ENCODE measurements around the gene ABHD6.

ABHD6 gene

DNA sequence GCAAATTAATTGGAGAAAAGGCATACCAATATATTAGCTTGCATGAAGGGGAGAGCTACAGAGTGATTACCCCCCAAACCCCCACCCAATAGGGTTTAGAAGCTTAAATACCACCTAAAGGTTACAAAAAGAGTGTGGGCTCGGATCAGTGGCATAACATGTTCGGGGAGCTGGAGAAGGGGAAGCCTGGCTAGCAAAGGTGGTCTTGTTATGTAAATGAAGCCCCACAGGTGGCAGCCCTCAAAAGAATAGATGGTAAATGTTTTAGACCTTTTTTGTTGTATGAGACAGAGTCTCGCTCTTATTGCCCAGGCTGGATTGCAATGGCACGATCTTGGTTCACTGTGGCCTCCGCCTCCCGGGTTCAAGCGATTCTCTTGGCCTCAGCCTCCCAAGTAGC, 84.2 kb downstream of the ABHD6 start:
- Histone ChIP-seq H3F3A (ENCODE audit: control insufficient read depth, insufficient read depth) (peaks cover 15% of the 10 kb centered on the region), H3K36me3 (ENCODE audit: control insufficient read depth, low read length) (peaks cover 41% of the 10 kb centered on the region), H4K20me1 (ENCODE audit: control insufficient read depth, insufficient read depth, low read depth, low read length) (no peaks in the 10 kb centered on the region), H3K4me1 (ENCODE audit: control insufficient read depth, low read length) (peaks cover 38% of the 10 kb centered on the region), H3K27me3 (ENCODE audit: control insufficient read depth, low read length) (no peaks in the 10 kb centered on the region), H3K27ac (ENCODE audit: low read depth, low read length) (no peak overlapping the region), H3K79me2 (ENCODE audit: control insufficient read depth, low read length) (peaks cover 26% of the 10 kb centered on the region), H3K4me2 (ENCODE audit: low read length) (no peak overlapping the region), H3K4me3 (ENCODE audit: low read length) (no peak overlapping the region), H3K9me3 (ENCODE audit: control insufficient read depth, insufficient read depth, low read length) (no peaks in the 10 kb centered on the region), H3K9me2 (replicated peaks; ENCODE audit: control insufficient read depth, low read length) (no peaks in the 10 kb centered on the region)
- TF ChIP-seq, protein P1, sequence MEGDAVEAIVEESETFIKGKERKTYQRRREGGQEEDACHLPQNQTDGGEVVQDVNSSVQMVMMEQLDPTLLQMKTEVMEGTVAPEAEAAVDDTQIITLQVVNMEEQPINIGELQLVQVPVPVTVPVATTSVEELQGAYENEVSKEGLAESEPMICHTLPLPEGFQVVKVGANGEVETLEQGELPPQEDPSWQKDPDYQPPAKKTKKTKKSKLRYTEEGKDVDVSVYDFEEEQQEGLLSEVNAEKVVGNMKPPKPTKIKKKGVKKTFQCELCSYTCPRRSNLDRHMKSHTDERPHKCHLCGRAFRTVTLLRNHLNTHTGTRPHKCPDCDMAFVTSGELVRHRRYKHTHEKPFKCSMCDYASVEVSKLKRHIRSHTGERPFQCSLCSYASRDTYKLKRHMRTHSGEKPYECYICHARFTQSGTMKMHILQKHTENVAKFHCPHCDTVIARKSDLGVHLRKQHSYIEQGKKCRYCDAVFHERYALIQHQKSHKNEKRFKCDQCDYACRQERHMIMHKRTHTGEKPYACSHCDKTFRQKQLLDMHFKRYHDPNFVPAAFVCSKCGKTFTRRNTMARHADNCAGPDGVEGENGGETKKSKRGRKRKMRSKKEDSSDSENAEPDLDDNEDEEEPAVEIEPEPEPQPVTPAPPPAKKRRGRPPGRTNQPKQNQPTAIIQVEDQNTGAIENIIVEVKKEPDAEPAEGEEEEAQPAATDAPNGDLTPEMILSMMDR (IDR thresholded peaks at IDR 0.05; ENCODE audit: low read depth, low read length, poor library complexity, severe bottlenecking), result no peak
- no peak for TF ChIP-seq EZH2phosphoT487 (IDR thresholded peaks at IDR 0.05; ENCODE audit: borderline replicate concordance, low read length)

DNA sequence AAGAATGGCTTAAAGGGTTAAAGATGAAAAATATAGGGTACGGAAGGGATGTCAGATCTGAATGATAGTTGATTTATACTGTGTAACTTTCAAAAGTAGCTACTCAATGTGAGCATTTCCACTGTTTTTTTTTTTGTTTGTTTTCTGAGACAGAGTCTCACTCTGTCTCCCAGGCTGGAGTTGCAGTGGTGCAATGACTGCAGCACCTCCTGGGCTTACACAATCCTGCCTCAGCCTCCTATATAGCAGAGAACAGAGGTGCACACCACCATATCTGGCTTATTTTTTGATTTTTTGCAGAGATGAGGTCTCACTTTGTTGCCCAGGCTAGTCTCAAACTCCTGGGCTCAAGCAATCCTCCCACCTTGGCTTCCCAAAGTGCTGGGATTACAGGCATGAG, 85.2 kb downstream of the ABHD6 start:
- Histone ChIP-seq H3K4me2 (ENCODE audit: low read length) (no peak overlapping the region), H3K4me3 (ENCODE audit: low read length) (no peak overlapping the region), H3K9me3 (ENCODE audit: control insufficient read depth, insufficient read depth, low read length) (no peaks in the 10 kb centered on the region), H3K27me3 (ENCODE audit: control insufficient read depth, low read length) (no peaks in the 10 kb centered on the region), H3F3A (ENCODE audit: control insufficient read depth, insufficient read depth) (peaks cover 15% of the 10 kb centered on the region), H3K36me3 (ENCODE audit: control insufficient read depth, low read length) (peaks cover 31% of the 10 kb centered on the region), H3K27ac (ENCODE audit: low read depth, low read length) (no peak overlapping the region), H3K9me2 (replicated peaks; ENCODE audit: control insufficient read depth, low read length) (no peaks in the 10 kb centered on the region), H3K79me2 (ENCODE audit: control insufficient read depth, low read length) (peaks cover 20% of the 10 kb centered on the region), H3K4me1 (ENCODE audit: control insufficient read depth, low read length) (peaks cover 38% of the 10 kb centered on the region), H4K20me1 (ENCODE audit: control insufficient read depth, insufficient read depth, low read depth, low read length) (no peaks in the 10 kb centered on the region)
- TF ChIP-seq, protein P1 (IDR thresholded peaks at IDR 0.05; ENCODE audit: low read depth, low read length, poor library complexity, severe bottlenecking), result no peak
- TF ChIP-seq EZH2phosphoT487 (IDR thresholded peaks at IDR 0.05; ENCODE audit: borderline replicate concordance, low read length), result no peak

GRCh38 chr3:58323529-58324390, 86.2 kb downstream of the ABHD6 start:
- H3K27ac ChIP-seq (ENCODE audit: low read depth, low read length), result no peak overlapping the region

More at GRCh38 chr3:58323529-58324390, 86.2 kb downstream of the ABHD6 start:
- no peak for TF ChIP-seq EZH2phosphoT487 (IDR thresholded peaks at IDR 0.05; ENCODE audit: borderline replicate concordance, low read length)
- TF ChIP-seq, protein P1 (IDR thresholded peaks at IDR 0.05; ENCODE audit: low read depth, low read length, poor library complexity, severe bottlenecking), result no peak
- H3K4me2 ChIP-seq (ENCODE audit: low read length), result no peak overlapping the region
- H3K9me2 ChIP-seq (replicated peaks; ENCODE audit: control insufficient read depth, low read length), result no peaks in the 10 kb centered on the region
- peaks cover 17% of the 10 kb centered on the region for H3K79me2 ChIP-seq (ENCODE audit: control insufficient read depth, low read length)
- H3K36me3 ChIP-seq (ENCODE audit: control insufficient read depth, low read length), result peaks cover 24% of the 10 kb centered on the region
- no peak overlapping the region for H3K4me3 ChIP-seq (ENCODE audit: low read length)
- H3K27me3 ChIP-seq (ENCODE audit: control insufficient read depth, low read length), result no peaks in the 10 kb centered on the region
- peaks cover 38% of the 10 kb centered on the region for H3K4me1 ChIP-seq (ENCODE audit: control insufficient read depth, low read length)
- no peaks in the 10 kb centered on the region for H4K20me1 ChIP-seq (ENCODE audit: control insufficient read depth, insufficient read depth, low read depth, low read length)
- no peaks in the 10 kb centered on the region for H3K9me3 ChIP-seq (ENCODE audit: control insufficient read depth, insufficient read depth, low read length)
- H3F3A ChIP-seq (ENCODE audit: control insufficient read depth, insufficient read depth), result peaks cover 15% of the 10 kb centered on the region

Measured in DOHH2 (cell line).